B cell (primary cell): ENCODE data around the gene RBM19. TPM values are rescaled to one million over a fixed set of nuclear protein-coding genes. Genes with fewer than 3 reads are reported as not detected.

ENCODE experiments used
- ATAC-seq: fragments of 200-7000 bp; cut with Tn5 transposase; one replicate; pipeline ENCODE4 v1.10.0; 2021; ENCODE audit warnings: low read depth, mild to moderate bottlenecking, moderate number of reproducible peaks, moderate library complexity
- CTCF ChIA-PET: fragments of 350-600 bp; sonication (Branson Sonifier 250); formaldehyde crosslinking; loops from one replicate; lab custom pipeline; 2021; ENCODE audit warnings: antibody characterized with exemption, inconsistent platforms; lab: Charles Lee
- POLR2A ChIA-PET: fragments of 350-600 bp; sonication (Branson Sonifier 250); formaldehyde crosslinking; loops from one replicate; lab custom pipeline; 2021; ENCODE audit warnings: antibody characterized with exemption; lab: Charles Lee
- DNase-seq: peaks from one replicate; pipeline ENCODE4 v3.0.0; 2013
- H2AFZ ChIP-seq: 2 replicates; pipeline ENCODE4 v1.6.1; 2012; ENCODE audit warnings: mild to moderate bottlenecking, low read depth, low read length; ENCODE audit not compliant: insufficient read depth, poor library complexity, severe bottlenecking
- H3K27ac ChIP-seq, 2 donors: 1 replicate in 1 of 2; 2 replicates in 1 of 2; pipeline ENCODE4 v1.5.1; 2012 to 2013; ENCODE audit warnings: low read length in 2 of 2, mild to moderate bottlenecking in 2 of 2, moderate library complexity in 1 of 2
- H3K27me3 ChIP-seq, 4 experiments: fragments of 200-600 bp in 1 of 4; sonication (generic) in 1 of 4; replicated peaks in 1 of 4; 1 replicate in 2 of 4; 2 replicates in 2 of 4; pipeline versions ENCODE4 v1.6.1 to v1.7.0; 2013 to 2016; ENCODE audit warnings: low read length in 3 of 4, mild to moderate bottlenecking in 2 of 4, mixed read lengths in 1 of 4, moderate library complexity in 1 of 4; ENCODE audit not compliant: insufficient read depth in 4 of 4, control insufficient read depth in 3 of 4; ENCODE audit errors: control extremely low read depth in 1 of 4
- H3K36me3 ChIP-seq, 2 experiments: replicated peaks in 1 of 2; 1 replicate in 1 of 2; 2 replicates in 1 of 2; pipeline versions ENCODE4 v1.6.1 to v1.7.1; 2013; ENCODE audit warnings: low read length in 1 of 2; ENCODE audit not compliant: insufficient read depth in 2 of 2, control insufficient read depth in 1 of 2; ENCODE audit errors: control extremely low read depth in 1 of 2, extremely low read depth in 1 of 2
- H3K4me1 ChIP-seq, 2 donors: fragments of 200-600 bp in 1 of 2; sonication (generic) in 1 of 2; 1 replicate in 1 of 2; 2 replicates in 1 of 2; pipeline versions ENCODE4 v1.5.1 to v1.6.1; 2013 to 2017; ENCODE audit warnings: low read length in 2 of 2; ENCODE audit not compliant: control insufficient read depth in 2 of 2, insufficient read depth in 2 of 2
- H3K4me2 ChIP-seq: replicated peaks from 2 replicates; pipeline ENCODE3; 2012; ENCODE audit warnings: mild to moderate bottlenecking, low read depth, low read length; ENCODE audit not compliant: poor library complexity, severe bottlenecking
- H3K4me3 ChIP-seq, 5 experiments: fragments of 200-600 bp in 1 of 5; sonication (generic) in 1 of 5; 1 replicate in 3 of 5; 2 replicates in 2 of 5; pipeline versions ENCODE4 v1.5.1 to v1.7.0; 2011 to 2016; ENCODE audit warnings: low read length in 4 of 5, mild to moderate bottlenecking in 4 of 5, low read depth in 2 of 5, control low read depth in 1 of 5, moderate library complexity in 1 of 5; ENCODE audit not compliant: insufficient read depth in 1 of 5; ENCODE audit errors: control extremely low read depth in 1 of 5, extremely low read depth in 1 of 5
- H3K79me2 ChIP-seq: fragments of 200-600 bp; sonication (generic); one replicate; pipeline ENCODE4 v1.6.0; 2016; ENCODE audit warnings: low read length; ENCODE audit not compliant: control insufficient read depth, insufficient read depth
- H3K9ac ChIP-seq: fragments of 200-600 bp; sonication (generic); 2 replicates; pipeline ENCODE4 v1.6.1; 2017; ENCODE audit warnings: mild to moderate bottlenecking, low read length, moderate library complexity
- H3K9me3 ChIP-seq, 3 donors: one replicate each; pipeline versions ENCODE4 v1.6.1 to v1.7.1; 2013; ENCODE audit warnings: low read length in 2 of 3; ENCODE audit not compliant: control insufficient read depth in 2 of 3, insufficient read depth in 1 of 3; ENCODE audit errors: control extremely low read depth in 1 of 3
- H4K20me1 ChIP-seq: 2 replicates; pipeline ENCODE4 v1.6.0; 2012; ENCODE audit warnings: mild to moderate bottlenecking, low read length; ENCODE audit not compliant: insufficient read depth, control insufficient read depth, poor library complexity, severe bottlenecking
- H3K27ac Mint-ChIP-seq: one replicate; pipeline ENCODE4 v1.8.0; 2021; ENCODE audit warnings: mixed read lengths
- H3K27me3 Mint-ChIP-seq: one replicate; pipeline ENCODE4 v1.8.0; 2021; ENCODE audit warnings: mixed read lengths
- H3K4me1 Mint-ChIP-seq: one replicate; pipeline ENCODE4 v1.8.0; 2021; ENCODE audit warnings: mixed read lengths
- H3K4me3 Mint-ChIP-seq: one replicate; pipeline ENCODE4 v1.8.0; 2021; ENCODE audit warnings: mixed read lengths
- H3K9me3 Mint-ChIP-seq: one replicate; pipeline ENCODE4 v1.8.0; 2022; ENCODE audit warnings: mixed read lengths; ENCODE audit not compliant: insufficient read depth
- CTCF ChIP-seq: fragments of 200-600 bp; IDR thresholded peaks from one replicate; pipeline ENCODE4 v1.8.0; 2022; ENCODE audit warnings: antibody characterized with exemption, mild to moderate bottlenecking
- EZH2 ChIP-seq: IDR thresholded peaks from 2 replicates; pipeline ENCODE4 v1.6.1; 2012; ENCODE audit warnings: borderline replicate concordance, low read depth, mild to moderate bottlenecking, moderate library complexity, low read length; ENCODE audit not compliant: insufficient read depth, poor library complexity, severe bottlenecking
- WGBS: methylation state at CpG from one replicate; pipeline ENCODE4 v1.1.5; 2013; ENCODE audit warnings: missing lambda C conversion rate; ENCODE audit not compliant: insufficient coverage; 5-methylcytosine and 5-hydroxymethylcytosine counted together
- intact Hi-C: fragments of 100-400 bp; cut with micrococcal nuclease; formaldehyde crosslinking; loops from one replicate; pipeline ENCODE4 v1.10.0; 2022
- polyA plus RNA-seq: library from polyadenylated mRNA; depleted of rRNA; stranded (reverse); fragments of >200 nt; gene quantifications from 2 replicates; pipeline ENCODE4 v1.2.3, GENCODE V29; 2012
- total RNA-seq, 2 donors: library from RNA; stranded (reverse); fragments of 120-200 nt in 1 of 2; gene quantifications; 1 replicate in 1 of 2; 2 replicates in 1 of 2; pipeline versions ENCODE4 v1.2.3 to v1.2.4, GENCODE V29; 2013 to 2022

The RBM19 gene
- total and polyA plus RNA-seq, 2 donors (not counting 1 experiment from before 2014, with no cell fraction given), result 43.1 to 90.0 TPM

- TF ChIP-seq CTCF, result peak; percentile 89
- no peak for TF ChIP-seq EZH2
- CTCF ChIA-PET, result interaction anchor here (1.3 kb wide), 1 partner anchor 454 kb away, joined by 3 read pairs; no protein-coding TSS in a partner anchor
- WGBS, result 65% methylated on average over 12 of the region's 13 CpGs
These were observed 53.3 kb downstream of the RBM19 start for GRCh38 chr12:113912760-113913329.

GRCh38 chr12:113911971-113912759, 54.0 kb downstream of the RBM19 start:
- intact Hi-C loops, result no loop called here
- WGBS, result 98% methylated on average over 13 of the region's 14 CpGs
- ATAC-seq, result no peak

More at GRCh38 chr12:113912760-113913329, 53.3 kb downstream of the RBM19 start:
- H3K4me3 Mint-ChIP-seq, result no peak overlapping the region
- no peak overlapping the region for H2AFZ ChIP-seq
- H3K27me3 ChIP-seq, result no peaks in the 10 kb centered on the region
- no peaks in the 10 kb centered on the region for H3K4me1 ChIP-seq
- H3K79me2 ChIP-seq, result no peaks in the 10 kb centered on the region
- POLR2A ChIA-PET, result no interaction called here
- ATAC-seq, result no peak
- H3K9me3 Mint-ChIP-seq, result no peaks in the 10 kb centered on the region
- DNase-seq, result peak; percentile 54
- no peaks in the 10 kb centered on the region for H4K20me1 ChIP-seq
- H3K9me3 ChIP-seq, result no peaks in the 10 kb centered on the region
- no peak overlapping the region for H3K4me2 ChIP-seq
- H3K27ac Mint-ChIP-seq, result no peak overlapping the region
- H3K36me3 ChIP-seq, result peaks cover 0 to 65% of the 10 kb centered on the region in 2 experiments
- no peaks in the 10 kb centered on the region for H3K4me1 Mint-ChIP-seq
- intact Hi-C loops, result no loop called here
- no peak overlapping the region for H3K4me3 ChIP-seq
- H3K27ac ChIP-seq, result no peak overlapping the region
- H3K9ac ChIP-seq, result no peak overlapping the region
- H3K27me3 Mint-ChIP-seq, result no peaks in the 10 kb centered on the region

More at GRCh38 chr12:113911971-113912759, 54.0 kb downstream of the RBM19 start:
- H3K9ac ChIP-seq, result no peak overlapping the region
- H3K27ac Mint-ChIP-seq, result no peak overlapping the region
- CTCF ChIA-PET, result interaction anchor here (1.3 kb wide), 1 partner anchor 453 kb away, joined by 3 read pairs; no protein-coding TSS in a partner anchor
- no peaks in the 10 kb centered on the region for H3K9me3 ChIP-seq
- TF ChIP-seq EZH2 (no peak), CTCF (no peak)
- H3K4me3 Mint-ChIP-seq, result no peak overlapping the region
- H3K4me1 ChIP-seq, result no peaks in the 10 kb centered on the region
- POLR2A ChIA-PET, result no interaction called here
- peaks cover 0 to 64% of the 10 kb centered on the region in 2 experiments for H3K36me3 ChIP-seq
- H3K27me3 ChIP-seq, result no peaks in the 10 kb centered on the region
- no peak overlapping the region for H3K4me3 ChIP-seq
- H3K27me3 Mint-ChIP-seq, result no peaks in the 10 kb centered on the region
- no peak overlapping the region for H3K4me2 ChIP-seq
- H3K9me3 Mint-ChIP-seq, result no peaks in the 10 kb centered on the region
- H4K20me1 ChIP-seq, result no peaks in the 10 kb centered on the region
- H3K4me1 Mint-ChIP-seq, result no peaks in the 10 kb centered on the region
- H3K27ac ChIP-seq, result no peak overlapping the region
- no peak overlapping the region for H2AFZ ChIP-seq
- DNase-seq, result no peak
- H3K79me2 ChIP-seq, result no peaks in the 10 kb centered on the region
